Liver (tissue), 3 donors: ENCODE measurements around the gene EVPL.

Source experiments
- EGR1 ChIP-seq, 2 donors: IDR thresholded peaks; 2 replicates each; pipeline ENCODE4 v1.6.1; 2016 to 2018; ENCODE audit warnings: antibody characterized with exemption in 2 of 2, low read depth in 2 of 2
- GABPA ChIP-seq, 2 donors: IDR thresholded peaks in 1 of 2; conservative IDR thresholded peaks in 1 of 2; 2 replicates each; pipeline ENCODE4 v1.6.1; 2016; ENCODE audit warnings: antibody characterized with exemption in 2 of 2, mild to moderate bottlenecking in 1 of 2, moderate library complexity in 1 of 2
- RAD21 ChIP-seq, 2 donors: IDR thresholded peaks; 2 replicates each; pipeline ENCODE4 v1.6.1; 2016; ENCODE audit warnings: antibody characterized with exemption in 2 of 2, mild to moderate bottlenecking in 2 of 2
- SP1 ChIP-seq: IDR thresholded peaks from 2 replicates; pipeline ENCODE4 v1.6.1; 2018; ENCODE audit warnings: antibody characterized with exemption, mild to moderate bottlenecking
- YY1 ChIP-seq: IDR thresholded peaks from 2 replicates; pipeline ENCODE4 v1.6.1; 2016; ENCODE audit warnings: antibody characterized with exemption, mild to moderate bottlenecking
- ZBTB33 ChIP-seq: IDR thresholded peaks from 2 replicates; pipeline ENCODE4 v1.6.1; 2016; ENCODE audit warnings: antibody characterized with exemption
- TF ChIP-seq, protein P1 (sequence below): fragments of 150-350 bp; IDR thresholded peaks from 2 replicates; pipeline ENCODE4 v1.5.1; 2017; ENCODE audit warnings: improper control_type of control experiment, low read depth, low read length; ENCODE audit not compliant: missing input control
- TF ChIP-seq, protein P2 (sequence below): IDR thresholded peaks from 2 replicates; pipeline ENCODE4 v1.6.1; 2016; ENCODE audit warnings: antibody characterized with exemption, mild to moderate bottlenecking
- donor health status: healthy.
- donor health status: healthy.

GRCh38 chr17:76034428-76035350 is 7.6 kb upstream of the EVPL start:
- TF ChIP-seq, protein P1, sequence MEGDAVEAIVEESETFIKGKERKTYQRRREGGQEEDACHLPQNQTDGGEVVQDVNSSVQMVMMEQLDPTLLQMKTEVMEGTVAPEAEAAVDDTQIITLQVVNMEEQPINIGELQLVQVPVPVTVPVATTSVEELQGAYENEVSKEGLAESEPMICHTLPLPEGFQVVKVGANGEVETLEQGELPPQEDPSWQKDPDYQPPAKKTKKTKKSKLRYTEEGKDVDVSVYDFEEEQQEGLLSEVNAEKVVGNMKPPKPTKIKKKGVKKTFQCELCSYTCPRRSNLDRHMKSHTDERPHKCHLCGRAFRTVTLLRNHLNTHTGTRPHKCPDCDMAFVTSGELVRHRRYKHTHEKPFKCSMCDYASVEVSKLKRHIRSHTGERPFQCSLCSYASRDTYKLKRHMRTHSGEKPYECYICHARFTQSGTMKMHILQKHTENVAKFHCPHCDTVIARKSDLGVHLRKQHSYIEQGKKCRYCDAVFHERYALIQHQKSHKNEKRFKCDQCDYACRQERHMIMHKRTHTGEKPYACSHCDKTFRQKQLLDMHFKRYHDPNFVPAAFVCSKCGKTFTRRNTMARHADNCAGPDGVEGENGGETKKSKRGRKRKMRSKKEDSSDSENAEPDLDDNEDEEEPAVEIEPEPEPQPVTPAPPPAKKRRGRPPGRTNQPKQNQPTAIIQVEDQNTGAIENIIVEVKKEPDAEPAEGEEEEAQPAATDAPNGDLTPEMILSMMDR: no peak
- no peak for TF ChIP-seq YY1
- TF ChIP-seq, protein P2, sequence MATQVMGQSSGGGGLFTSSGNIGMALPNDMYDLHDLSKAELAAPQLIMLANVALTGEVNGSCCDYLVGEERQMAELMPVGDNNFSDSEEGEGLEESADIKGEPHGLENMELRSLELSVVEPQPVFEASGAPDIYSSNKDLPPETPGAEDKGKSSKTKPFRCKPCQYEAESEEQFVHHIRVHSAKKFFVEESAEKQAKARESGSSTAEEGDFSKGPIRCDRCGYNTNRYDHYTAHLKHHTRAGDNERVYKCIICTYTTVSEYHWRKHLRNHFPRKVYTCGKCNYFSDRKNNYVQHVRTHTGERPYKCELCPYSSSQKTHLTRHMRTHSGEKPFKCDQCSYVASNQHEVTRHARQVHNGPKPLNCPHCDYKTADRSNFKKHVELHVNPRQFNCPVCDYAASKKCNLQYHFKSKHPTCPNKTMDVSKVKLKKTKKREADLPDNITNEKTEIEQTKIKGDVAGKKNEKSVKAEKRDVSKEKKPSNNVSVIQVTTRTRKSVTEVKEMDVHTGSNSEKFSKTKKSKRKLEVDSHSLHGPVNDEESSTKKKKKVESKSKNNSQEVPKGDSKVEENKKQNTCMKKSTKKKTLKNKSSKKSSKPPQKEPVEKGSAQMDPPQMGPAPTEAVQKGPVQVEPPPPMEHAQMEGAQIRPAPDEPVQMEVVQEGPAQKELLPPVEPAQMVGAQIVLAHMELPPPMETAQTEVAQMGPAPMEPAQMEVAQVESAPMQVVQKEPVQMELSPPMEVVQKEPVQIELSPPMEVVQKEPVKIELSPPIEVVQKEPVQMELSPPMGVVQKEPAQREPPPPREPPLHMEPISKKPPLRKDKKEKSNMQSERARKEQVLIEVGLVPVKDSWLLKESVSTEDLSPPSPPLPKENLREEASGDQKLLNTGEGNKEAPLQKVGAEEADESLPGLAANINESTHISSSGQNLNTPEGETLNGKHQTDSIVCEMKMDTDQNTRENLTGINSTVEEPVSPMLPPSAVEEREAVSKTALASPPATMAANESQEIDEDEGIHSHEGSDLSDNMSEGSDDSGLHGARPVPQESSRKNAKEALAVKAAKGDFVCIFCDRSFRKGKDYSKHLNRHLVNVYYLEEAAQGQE: no peak
- no peak for TF ChIP-seq EGR1 (IDR thresholded peaks at IDR 0.05; ENCODE audit: low read depth in 2 of 2)
- no peak for TF ChIP-seq RAD21 (IDR thresholded peaks at IDR 0.05)
- no peak for TF ChIP-seq SP1
- no peak for TF ChIP-seq GABPA (IDR thresholded peaks at IDR 0.05 in 1 of 2, conservative IDR thresholded peaks at IDR 0.05 in 1 of 2)
- TF ChIP-seq ZBTB33: no peak
